Ramos (cell line): Measurements from ENCODE around the gene LIPE.

Experiments
- in situ Hi-C: fragments of 300-500 bp; cut with MboI; formaldehyde crosslinking; loops from one replicate; pipeline ENCODE4 v1.14.3; 2022; ENCODE audit warnings: low sequenced_read_pairs; ENCODE audit not compliant: unreplicated experiment

The LIPE gene

GRCh38 chr19:42362342-42362741, 64.8 kb downstream of the LIPE start:
- in situ Hi-C loops = no loop called here

DNA sequence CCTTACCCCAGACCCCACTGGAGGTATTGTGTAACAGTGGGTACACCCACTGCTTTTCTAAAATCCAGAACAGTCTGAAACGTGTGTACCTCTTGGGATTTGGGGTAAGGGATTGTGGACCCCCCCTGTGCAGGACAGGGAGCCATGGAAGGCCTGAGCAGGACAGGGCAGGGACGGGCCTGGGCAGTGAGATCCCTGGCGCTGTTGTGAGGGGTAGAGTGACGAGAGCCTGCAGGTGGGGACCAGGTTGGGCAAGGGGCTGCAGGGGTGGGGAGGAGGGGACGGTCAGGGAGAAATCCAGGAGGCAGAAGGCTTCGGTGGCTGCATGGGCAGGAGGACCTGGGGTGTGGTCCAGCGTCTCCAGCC, 65.7 kb downstream of the LIPE start:
- in situ Hi-C loops = no loop called here

DNA sequence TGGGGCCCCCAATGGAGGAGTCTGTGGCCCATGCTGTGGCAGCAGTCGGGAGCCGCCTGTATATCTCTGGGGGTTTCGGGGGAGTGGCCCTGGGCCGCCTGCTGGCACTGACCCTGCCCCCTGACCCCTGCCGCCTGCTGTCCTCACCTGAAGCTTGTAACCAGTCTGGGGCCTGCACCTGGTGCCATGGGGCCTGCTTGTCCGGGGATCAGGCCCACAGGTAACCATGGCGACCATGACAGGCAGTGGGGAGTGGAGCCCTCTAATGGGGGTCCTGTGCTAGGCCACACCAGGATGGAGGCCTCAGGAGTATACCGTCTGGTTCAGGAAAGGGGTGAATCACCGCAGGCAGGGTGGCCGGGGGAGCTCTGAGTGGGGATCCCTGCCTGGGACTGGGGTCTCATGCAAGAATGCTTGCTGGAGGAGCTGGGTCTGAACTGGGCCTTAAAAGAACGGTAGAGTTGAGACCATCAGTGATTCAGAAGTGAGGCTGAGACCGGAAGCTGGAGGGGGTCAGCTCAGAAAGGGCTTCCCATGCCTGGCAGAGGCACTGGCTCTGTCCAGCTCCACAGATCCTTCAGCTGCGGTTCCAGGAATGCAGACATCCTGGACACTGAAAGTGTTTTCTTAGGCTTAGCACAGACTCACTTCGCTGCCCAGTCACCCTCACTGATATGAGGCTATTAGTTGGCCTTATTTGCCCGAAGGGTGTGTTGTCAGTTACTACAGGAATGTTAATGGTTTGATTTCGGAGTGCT, 66.2 kb downstream of the LIPE start:
- in situ Hi-C loops = no loop called here

GRCh38 chr19:42357290-42357689, 69.9 kb downstream of the LIPE start:
- in situ Hi-C loops = no loop called here

DNA sequence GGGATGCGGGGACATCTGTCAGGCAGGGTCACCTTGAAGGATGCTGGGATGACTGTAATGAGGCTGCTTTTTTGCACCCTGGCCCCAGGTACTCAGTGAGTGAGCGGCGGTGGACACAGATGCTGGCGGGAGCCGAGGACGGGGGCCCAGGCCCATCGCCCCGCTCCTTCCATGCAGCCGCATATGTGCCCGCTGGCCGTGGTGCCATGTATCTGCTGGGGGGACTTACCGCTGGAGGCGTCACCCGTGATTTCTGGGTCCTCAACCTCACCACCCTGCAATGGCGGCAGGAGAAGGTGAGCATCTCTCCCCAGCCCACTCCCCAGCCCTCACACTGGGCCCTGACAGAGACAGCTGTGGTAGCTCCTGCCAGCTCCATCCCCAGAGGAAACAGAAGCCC, 70.5 kb downstream of the LIPE start:
- in situ Hi-C loops = no loop called here

GRCh38 chr19:42355896-42356295, 71.3 kb downstream of the LIPE start:
- in situ Hi-C loops = no loop called here

GRCh38 chr19:42353341-42354015, 73.7 kb downstream of the LIPE start:
- in situ Hi-C loops = no loop called here

DNA sequence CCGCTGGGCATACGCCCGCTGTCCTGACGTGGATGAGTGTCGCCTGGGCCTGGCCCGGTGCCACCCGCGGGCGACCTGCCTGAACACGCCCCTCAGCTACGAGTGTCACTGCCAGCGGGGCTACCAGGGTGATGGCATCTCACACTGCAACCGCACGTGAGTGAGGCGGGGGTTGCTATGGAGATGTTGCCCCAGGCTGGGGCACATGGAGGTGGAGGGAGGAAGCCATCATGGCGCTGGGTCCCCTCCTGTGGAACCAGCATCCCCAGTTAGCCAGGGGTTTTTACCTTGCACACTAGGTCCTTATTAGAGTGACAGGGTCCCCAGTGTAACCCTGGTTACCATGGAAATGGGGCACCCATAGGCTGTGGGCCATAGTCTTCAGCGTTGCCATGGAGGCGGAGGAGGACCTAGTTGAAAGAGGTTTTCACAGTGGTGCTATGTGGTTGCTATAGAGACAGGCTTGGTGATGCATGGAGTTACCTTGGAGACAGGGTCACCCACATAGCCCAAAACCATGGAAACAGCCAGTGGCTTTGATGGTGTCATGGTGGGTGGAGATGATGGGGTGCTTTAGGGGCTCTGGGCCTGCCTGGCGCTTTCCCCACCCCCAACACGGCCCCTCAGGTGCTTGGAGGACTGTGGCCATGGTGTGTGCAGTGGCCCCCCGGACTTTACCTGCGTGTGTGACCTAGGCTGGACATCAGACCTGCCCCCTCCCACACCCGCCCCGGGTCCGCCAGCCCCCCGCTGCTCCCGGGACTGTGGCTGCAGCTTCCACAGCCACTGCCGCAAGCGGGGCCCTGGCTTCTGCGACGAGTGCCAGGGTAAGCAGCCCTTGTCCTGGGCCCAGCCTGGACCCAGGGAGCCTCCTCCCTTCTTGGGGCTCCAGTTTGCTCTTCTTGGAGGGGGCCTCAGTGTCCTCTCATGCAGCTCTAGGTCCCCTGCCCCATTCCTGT, 74.6 kb downstream of the LIPE start:
- in situ Hi-C loops = no loop called here
